NCI-H1436 treated with DMSO at 0.1 percent for 48 hours (cell line): Measurements from ENCODE around the gene COL8A2.

ENCODE experiments used
- DNase-seq: peaks from one replicate; lab custom pipeline; 2025; lab: John Stamatoyannopoulos, UW

The COL8A2 gene

GRCh38 chr1:36135330-36135667 lies 10.3 kb upstream of the COL8A2 start:
- no peak for DNase-seq

GRCh38 chr1:36134505-36135329 lies 9.7 kb upstream of the COL8A2 start:
- no peak for DNase-seq

DNA sequence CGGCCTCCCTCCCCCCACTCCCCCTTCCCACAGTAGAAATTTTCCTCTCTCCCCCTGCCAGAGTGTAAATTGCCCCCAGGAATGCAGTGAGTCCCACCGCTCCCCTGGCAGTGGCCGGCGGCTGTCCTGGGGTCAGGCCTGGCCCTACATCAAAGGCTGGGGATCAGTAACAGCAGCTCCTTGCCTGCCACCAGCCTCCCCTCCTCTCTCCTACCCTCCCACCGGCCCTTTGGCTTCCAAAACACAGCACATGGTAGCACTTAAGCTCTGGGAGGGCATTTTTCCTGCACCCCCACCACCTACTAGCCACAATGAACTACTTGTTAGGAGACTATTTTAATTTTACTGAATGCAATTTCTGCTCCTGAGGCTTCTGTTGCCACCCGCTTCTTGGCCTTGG lies 9.0 kb upstream of the COL8A2 start:
- no peak for DNase-seq

DNA sequence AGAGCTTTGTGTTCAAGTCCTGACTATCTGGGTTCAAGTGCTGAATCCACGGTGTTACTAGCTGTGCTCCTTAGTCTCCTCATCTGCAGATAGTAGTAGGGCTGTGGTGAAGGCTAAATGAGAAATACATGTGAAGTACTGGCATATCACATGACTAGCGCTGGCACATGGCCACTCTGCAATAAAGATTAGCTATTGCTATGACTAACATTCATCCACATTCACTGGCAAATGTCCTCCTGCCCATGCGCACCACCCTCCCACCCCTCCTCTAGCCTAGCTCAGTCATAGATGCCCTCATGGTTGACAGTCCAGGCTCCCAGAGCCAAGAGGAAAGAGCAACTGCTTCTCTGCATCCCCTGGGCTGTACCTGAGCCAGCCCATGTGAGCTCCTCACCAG lies 8.5 kb upstream of the COL8A2 start:
- no peak for DNase-seq

DNA sequence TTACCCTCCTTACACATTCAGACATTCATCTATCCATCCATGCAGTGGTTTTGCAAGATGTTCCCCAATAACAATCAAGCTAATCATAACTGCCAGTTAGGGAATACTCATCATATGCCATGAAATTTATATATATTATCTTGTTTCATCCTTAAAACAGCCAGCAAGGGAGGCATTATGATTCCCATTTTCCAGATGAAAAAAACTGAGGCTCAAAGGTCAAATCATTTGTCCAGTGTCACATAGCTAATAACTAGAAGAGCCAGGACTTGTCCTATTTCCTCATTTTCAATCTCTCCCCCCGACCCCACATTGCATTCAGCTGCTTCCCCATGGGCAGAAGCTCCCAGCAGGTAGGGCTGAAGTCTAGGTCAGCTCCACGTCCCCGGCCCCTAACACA lies 7.0 kb upstream of the COL8A2 start:
- no peak for DNase-seq

GRCh38 chr1:36128905-36129206 lies 3.8 kb upstream of the COL8A2 start:
- DNase-seq = no peak

- DNase-seq = no peak
These were observed 3.3 kb upstream of the COL8A2 start for GRCh38 chr1:36128126-36128904.

DNA sequence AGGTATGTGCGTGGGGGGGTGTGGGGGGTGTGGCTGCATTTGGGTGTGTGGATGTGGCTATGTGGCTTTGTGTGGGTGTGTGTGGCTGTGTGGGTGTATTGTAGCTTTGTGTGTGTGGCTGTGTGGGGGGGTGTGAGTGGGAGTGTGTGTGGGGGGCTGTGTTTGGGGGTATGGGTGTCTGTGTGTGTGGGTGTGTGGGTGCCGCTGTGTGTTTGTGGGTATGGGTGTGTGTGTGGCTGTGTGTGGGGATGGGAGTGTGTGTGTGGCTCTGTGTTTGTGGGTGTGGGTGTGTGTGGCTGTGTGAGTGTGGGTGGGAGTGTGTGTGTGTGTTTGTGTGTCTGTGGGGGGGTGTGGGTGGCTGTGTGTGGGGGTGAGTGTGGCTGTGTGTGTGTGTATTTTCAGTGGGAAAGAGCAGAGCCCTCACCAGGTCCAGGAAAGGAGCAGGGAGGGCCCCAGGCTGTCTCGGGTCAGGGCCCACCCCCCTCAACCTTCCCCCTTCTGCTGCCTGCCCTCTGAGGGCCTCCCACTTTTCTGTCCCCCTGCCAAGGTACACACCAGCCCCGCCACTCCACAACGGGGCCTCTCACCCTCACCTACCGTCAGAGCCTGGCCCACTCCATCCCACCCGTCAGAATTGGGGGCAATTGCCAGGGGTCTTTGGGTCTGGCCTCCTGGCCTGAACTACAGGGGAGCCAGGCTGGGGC lies 1.9 kb upstream of the COL8A2 start:
- DNase-seq = no peak

- DNase-seq = no peak
These were observed 1.1 kb upstream of the COL8A2 start for GRCh38 chr1:36126005-36126716.

- no peak for DNase-seq
These were observed 456 bp downstream of the COL8A2 start for GRCh38 chr1:36124404-36125128.

DNA sequence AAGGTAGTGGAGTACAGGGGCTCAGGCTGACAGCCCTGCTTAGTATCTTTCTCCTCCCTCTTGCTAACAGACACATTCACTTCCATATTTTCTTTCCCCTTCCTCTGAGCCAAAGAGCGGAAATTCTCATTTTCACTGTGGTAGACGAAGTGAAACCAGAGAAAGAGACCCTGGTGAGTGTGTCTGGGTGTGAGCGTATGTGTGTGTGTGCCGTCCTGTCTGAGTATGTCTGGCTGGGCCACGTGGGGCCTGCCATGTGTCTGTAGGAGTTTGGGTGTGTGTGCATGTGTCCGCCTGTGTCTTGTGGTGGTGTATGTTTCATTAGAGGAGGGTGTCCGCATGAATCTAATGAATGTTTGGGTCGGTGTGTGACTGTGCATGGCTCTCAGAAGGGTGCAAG lies 1.7 kb downstream of the COL8A2 start:
- DNase-seq = no peak

GRCh38 chr1:36122062-36123030 lies 2.7 kb downstream of the COL8A2 start:
- no peak for DNase-seq

DNA sequence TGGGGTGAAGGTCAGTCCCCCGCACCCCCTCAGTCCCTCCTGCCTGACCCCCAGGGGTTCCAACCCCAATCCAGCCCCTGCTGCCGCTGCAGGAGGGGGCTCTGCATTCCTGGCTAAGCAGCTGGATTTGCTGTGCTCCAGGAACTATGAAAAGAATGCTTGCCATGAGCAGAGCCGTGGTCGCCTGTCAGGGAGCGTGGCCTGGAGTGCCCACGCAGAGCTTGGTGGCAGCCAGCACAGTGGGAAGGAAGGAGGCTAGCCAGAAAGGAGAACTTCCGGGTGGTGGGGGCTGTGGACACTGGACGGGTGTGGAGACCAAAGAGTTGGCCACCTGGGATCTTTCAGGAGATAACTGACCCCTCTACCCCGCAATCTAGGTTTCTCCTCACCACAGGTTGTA lies 5.6 kb downstream of the COL8A2 start:
- no peak for DNase-seq

DNA sequence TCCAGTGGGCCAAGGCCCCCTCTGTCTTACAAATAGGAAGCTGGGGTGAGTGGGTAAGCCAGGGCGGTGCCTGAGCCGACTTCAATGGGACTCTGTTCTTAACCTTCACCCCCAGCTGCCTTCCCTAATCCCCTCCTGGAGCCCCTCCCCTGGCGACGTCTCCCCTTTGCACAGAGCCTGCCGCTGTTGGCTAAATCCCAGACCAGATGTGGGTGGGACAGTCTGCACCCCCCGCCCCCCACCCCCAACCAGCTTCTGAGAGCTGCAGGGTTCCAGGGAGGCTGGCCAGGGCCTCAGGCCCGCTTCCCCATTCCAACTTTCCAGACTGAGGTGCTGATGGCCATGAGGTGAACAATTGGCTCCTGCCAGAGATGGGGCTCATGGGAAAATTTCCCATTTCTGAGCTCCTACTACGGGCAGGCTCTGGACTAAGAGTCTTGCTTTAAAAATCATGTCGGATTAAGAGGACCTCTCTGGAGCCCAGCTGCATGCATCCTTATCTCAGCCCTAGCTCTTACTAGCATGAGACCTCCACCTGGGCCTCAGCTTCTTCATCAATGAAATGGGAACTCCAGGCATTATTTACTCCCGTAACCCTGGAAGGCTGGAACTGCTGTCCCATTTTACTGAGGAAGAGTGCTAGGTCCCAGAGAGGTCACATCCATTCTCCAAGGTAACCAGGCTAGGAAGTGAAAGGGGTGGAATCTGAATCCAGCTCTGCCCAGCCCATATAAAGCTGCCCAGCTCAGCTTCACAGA lies 6.4 kb downstream of the COL8A2 start:
- no peak for DNase-seq

GRCh38 chr1:36116901-36117300 lies 8.1 kb downstream of the COL8A2 start:
- no peak for DNase-seq

- no peak for DNase-seq
These were observed 9.1 kb downstream of the COL8A2 start for GRCh38 chr1:36115931-36116330.

- no peak for DNase-seq
These were observed 9.8 kb downstream of the COL8A2 start for GRCh38 chr1:36115200-36115669.

- DNase-seq = no peak
These were observed 10.7 kb downstream of the COL8A2 start for GRCh38 chr1:36114371-36114770.

DNA sequence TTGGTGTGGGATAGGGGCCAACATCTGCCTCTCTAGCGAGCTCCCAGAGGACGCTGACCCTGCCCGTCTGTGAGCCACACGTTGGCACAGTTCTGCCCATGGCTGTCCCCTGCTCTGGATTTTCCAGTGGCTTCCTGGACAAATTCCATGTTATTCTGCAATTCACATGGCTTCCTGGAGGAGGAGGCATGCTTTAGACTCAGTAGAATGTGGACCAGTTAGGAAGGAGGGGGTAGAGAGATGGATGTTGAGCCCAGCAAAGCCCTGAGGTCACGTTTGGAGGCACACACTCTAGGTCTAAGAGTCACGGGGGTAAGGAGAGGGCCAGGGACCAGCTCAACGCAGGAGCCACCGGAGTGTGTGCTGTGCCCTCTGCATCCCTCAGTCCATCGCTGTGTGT lies 12.2 kb downstream of the COL8A2 start:
- no peak for DNase-seq

GRCh38 chr1:36111151-36111550 lies 13.9 kb downstream of the COL8A2 start:
- DNase-seq = no peak
